ENCODE data around the gene VPS50. TPM values are rescaled to one million over a fixed set of nuclear protein-coding genes. Genes with fewer than 3 reads are reported as not detected.
A peak's percentile ranks its signal among the peaks of the same experiment; 100 is the strongest.
"Not testable (repeated sequence)": the region's sequence is repeated elsewhere in the genome, so short reads cannot be mapped to it uniquely, and the experiment has no call there.

VPS50 gene
- total RNA-seq, 1 experiment from 2014 or later, result 20.8 TPM

- peaks cover 9% of the 10 kb centered on the region for H3K4me1 ChIP-seq (replicated peaks)
- no peaks in the 10 kb centered on the region for H3K27me3 ChIP-seq (replicated peaks)
- H3K36me3 ChIP-seq, result peaks cover 5% of the 10 kb centered on the region; the same call in 1 of the 2 replicates
- no peak overlapping the region for H3K27ac ChIP-seq
- no peak overlapping the region for H3K4me3 ChIP-seq
- DNase-seq (ENCODE audit: low read depth in 1 of 2, low spot score in 2 of 2), result no peak
- no peaks in the 10 kb centered on the region for H3K9me3 ChIP-seq (replicated peaks)
Observed at GRCh38 chr7:93320887-93321286, 88.7 kb downstream of the VPS50 start.

DNA sequence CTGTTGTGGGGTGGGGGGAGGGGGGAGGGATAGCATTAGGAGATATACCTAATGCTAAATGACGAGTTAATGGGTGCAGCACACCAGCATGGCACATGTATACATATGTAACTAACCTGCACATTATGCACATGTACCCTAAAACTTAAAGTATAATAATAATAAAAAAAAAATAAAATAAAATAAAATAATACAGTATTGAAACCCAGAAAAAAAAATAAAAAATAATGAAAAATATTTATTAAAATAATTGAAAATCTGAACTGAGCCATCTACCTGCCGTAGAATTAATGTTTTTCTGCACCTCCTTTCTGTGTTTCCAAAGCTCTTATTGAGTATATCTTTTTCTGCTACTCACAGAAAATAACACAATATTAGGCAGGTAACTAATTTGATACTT is 94.1 kb downstream of the VPS50 start:
- not testable (repeated sequence) for H3K27me3 ChIP-seq (replicated peaks); DNase-seq (ENCODE audit: low read depth in 1 of 2, low spot score in 2 of 2)
- peak overlapping the region; percentile 72 for H3K27ac ChIP-seq

GRCh38 chr7:93327006-93327633 is 95.0 kb downstream of the VPS50 start:
- peak; percentile 45 to 74 for DNase-seq (ENCODE audit: low read depth in 1 of 2, low spot score in 2 of 2)
- Histone ChIP-seq H3K27me3 (replicated peaks) (no peaks in the 10 kb centered on the region), H3K9me3 (replicated peaks) (no peaks in the 10 kb centered on the region), H3K4me1 (replicated peaks) (peaks cover 24% of the 10 kb centered on the region), H3K27ac (peak overlapping the region; percentile 72), H3K4me3 (no peak overlapping the region), H3K36me3 (0 out of 2 replicates have a peak, but pooled peaks cover 4% of the 10 kb centered on the region)

More for the DNA sequence above, 94.1 kb downstream of the VPS50 start:
- peaks cover 24% of the 10 kb centered on the region for H3K4me1 ChIP-seq (replicated peaks)
- H3K9me3 ChIP-seq (replicated peaks); H3K4me3 ChIP-seq; H3K36me3 ChIP-seq: not testable (repeated sequence)

GRCh38 chr7:93331706-93332105 is 99.5 kb downstream of the VPS50 start:
- Histone ChIP-seq H3K9me3 (replicated peaks) (no peaks in the 10 kb centered on the region), H3K36me3 (0 out of 2 replicates have a peak, but pooled peaks cover 4% of the 10 kb centered on the region), H3K4me1 (replicated peaks) (peaks cover 27% of the 10 kb centered on the region), H3K4me3 (no peak overlapping the region), H3K27me3 (replicated peaks) (no peaks in the 10 kb centered on the region), H3K27ac (no peak overlapping the region)
- DNase-seq (ENCODE audit: low read depth in 1 of 2, low spot score in 2 of 2), result no peak

- Histone ChIP-seq H3K27ac (no peak overlapping the region), H3K4me3 (no peak overlapping the region), H3K36me3 (0 out of 2 replicates have a peak, but pooled peaks cover 4% of the 10 kb centered on the region), H3K27me3 (replicated peaks) (no peaks in the 10 kb centered on the region), H3K9me3 (replicated peaks) (no peaks in the 10 kb centered on the region), H3K4me1 (replicated peaks) (peaks cover 27% of the 10 kb centered on the region)
- DNase-seq (ENCODE audit: low read depth in 1 of 2, low spot score in 2 of 2), result no peak
Observed at GRCh38 chr7:93332172-93332571, 100.0 kb downstream of the VPS50 start.

DNA sequence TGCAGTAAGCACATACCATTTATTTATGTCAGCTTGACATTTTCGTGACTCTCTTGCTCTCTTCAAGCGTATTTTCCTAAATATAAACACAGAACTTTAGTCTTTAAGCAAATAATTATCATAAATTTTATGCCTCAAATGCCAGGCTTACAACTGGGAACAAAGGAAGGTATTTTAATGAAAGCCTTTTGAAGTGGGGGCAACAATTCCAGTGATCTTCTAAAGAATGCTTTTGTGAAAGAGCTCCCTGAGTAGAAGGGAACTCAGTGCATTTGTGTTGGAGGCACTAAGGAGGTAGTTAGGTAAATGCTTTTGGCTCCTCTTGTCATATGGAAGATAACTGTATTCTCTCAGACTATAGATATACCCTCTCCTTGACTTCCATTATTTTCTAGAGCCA is 104.9 kb downstream of the VPS50 start:
- Histone ChIP-seq H3K4me1 (replicated peaks) (peaks cover 37% of the 10 kb centered on the region), H3K9me3 (replicated peaks) (no peaks in the 10 kb centered on the region), H3K36me3 (0 out of 2 replicates have a peak, but pooled peaks cover 2% of the 10 kb centered on the region), H3K4me3 (no peak overlapping the region), H3K27ac (no peak overlapping the region), H3K27me3 (replicated peaks) (no peaks in the 10 kb centered on the region)
- DNase-seq (ENCODE audit: low read depth in 1 of 2, low spot score in 2 of 2), result peak in 1 of 2 experiments; percentile 11

GRCh38 chr7:93342178-93342577 is 110.0 kb downstream of the VPS50 start:
- H3K36me3 ChIP-seq; DNase-seq (ENCODE audit: low read depth in 1 of 2, low spot score in 2 of 2); H3K9me3 ChIP-seq (replicated peaks); H3K4me3 ChIP-seq; H3K27ac ChIP-seq; H3K27me3 ChIP-seq (replicated peaks): not testable (repeated sequence)
- peaks cover 27% of the 10 kb centered on the region for H3K4me1 ChIP-seq (replicated peaks)

DNA sequence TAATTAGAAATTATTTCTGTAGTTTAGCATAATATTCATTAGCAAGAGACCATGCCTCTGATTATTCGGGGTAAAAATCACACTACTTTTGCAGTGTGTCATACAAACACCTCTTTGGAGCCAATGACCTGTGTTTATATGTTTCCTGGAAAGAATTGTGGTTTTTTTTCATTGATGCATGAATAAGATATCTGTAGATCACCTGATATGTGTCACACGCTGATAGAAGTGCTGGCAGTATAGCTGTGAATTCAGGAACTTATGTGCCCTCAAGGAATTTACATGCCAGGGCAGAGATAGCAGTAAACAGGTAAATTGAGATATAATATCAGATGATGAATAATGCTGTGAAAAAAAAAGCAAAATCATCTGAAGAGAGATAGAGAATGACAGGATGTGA is 118.2 kb downstream of the VPS50 start:
- no peaks in the 10 kb centered on the region for H3K9me3 ChIP-seq (replicated peaks)
- H3K4me1 ChIP-seq (replicated peaks), result no peaks in the 10 kb centered on the region
- H3K4me3 ChIP-seq, result no peak overlapping the region
- H3K27ac ChIP-seq, result no peak overlapping the region
- DNase-seq (ENCODE audit: low read depth in 1 of 2, low spot score in 2 of 2), result no peak
- H3K27me3 ChIP-seq (replicated peaks), result no peaks in the 10 kb centered on the region
- H3K36me3 ChIP-seq, result no peaks in the 10 kb centered on the region

DNA sequence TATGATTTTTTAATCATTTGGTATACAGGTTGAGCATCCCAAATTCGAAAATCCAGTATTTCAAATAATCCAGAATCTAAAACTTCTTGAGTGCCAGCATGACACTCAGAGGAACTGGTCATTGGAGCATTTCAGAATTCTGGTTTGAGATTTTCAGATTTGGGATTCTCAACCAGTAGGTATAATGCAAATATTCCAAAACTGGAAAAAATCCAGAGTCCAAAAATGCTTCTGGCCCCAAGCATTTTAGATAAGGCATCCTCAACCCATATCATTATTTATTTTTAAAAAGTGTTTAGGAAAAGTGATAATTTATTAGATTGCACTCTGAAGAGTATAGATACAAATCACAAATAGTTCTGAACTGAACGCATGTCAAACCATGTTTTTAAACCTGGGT is 120.7 kb downstream of the VPS50 start:
- no peaks in the 10 kb centered on the region for H3K4me1 ChIP-seq (replicated peaks)
- no peak for DNase-seq (ENCODE audit: low read depth in 1 of 2, low spot score in 2 of 2)
- H3K27ac ChIP-seq, result no peak overlapping the region
- H3K27me3 ChIP-seq (replicated peaks), result no peaks in the 10 kb centered on the region
- H3K36me3 ChIP-seq, result no peaks in the 10 kb centered on the region
- no peak overlapping the region for H3K4me3 ChIP-seq
- no peaks in the 10 kb centered on the region for H3K9me3 ChIP-seq (replicated peaks)

- no peak for DNase-seq (ENCODE audit: low read depth in 1 of 2, low spot score in 2 of 2)
Observed at GRCh38 chr7:93354815-93355214, 122.6 kb downstream of the VPS50 start.

DNA sequence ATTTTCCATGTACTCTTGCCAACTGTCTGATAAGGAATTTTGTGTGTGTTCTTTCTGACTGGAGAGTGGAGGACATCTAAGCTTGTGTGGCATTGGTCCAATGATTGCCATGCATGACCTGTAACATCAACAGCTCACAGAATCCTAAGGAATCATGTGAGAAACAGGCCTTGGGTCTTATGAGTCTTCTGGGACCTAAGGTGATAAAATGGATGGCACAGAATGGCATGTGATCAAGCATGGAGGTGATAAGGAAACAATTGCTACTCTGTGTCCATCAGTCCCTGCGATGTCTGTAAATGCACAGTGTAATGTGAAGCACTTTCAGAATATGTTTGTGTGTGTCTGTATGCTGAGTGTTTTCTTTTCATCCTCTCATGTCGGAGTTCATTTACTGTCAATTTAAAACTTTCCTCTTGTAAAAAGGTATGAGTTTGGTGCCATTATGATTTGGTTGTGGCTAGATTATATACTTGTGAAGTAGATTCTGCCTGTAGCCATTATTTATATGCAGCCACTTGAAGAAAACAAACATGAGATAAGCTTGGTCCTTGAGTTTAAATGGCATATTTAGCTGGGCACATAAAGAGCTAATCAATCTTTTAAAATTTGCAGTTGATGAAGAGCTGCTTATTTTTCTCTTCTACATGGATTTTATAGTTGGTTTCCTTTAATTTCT is 127.5 kb downstream of the VPS50 start:
- Histone ChIP-seq H3K27ac (no peak overlapping the region), H3K4me1 (replicated peaks) (no peaks in the 10 kb centered on the region), H3K4me3 (no peak overlapping the region), H3K9me3 (replicated peaks) (no peaks in the 10 kb centered on the region), H3K36me3 (no peaks in the 10 kb centered on the region), H3K27me3 (replicated peaks) (no peaks in the 10 kb centered on the region)
- DNase-seq (ENCODE audit: low read depth in 1 of 2, low spot score in 2 of 2), result no peak

More at GRCh38 chr7:93354815-93355214, 122.6 kb downstream of the VPS50 start:
- no peaks in the 10 kb centered on the region for H3K27me3 ChIP-seq (replicated peaks)
- no peak overlapping the region for H3K4me3 ChIP-seq
- H3K36me3 ChIP-seq, result no peaks in the 10 kb centered on the region
- H3K27ac ChIP-seq, result no peak overlapping the region
- H3K4me1 ChIP-seq (replicated peaks), result no peaks in the 10 kb centered on the region
- no peaks in the 10 kb centered on the region for H3K9me3 ChIP-seq (replicated peaks)

- no peak for DNase-seq (ENCODE audit: low read depth in 1 of 2, low spot score in 2 of 2)
- H3K4me3 ChIP-seq, result no peak overlapping the region
- no peak overlapping the region for H3K27ac ChIP-seq
- H3K27me3 ChIP-seq (replicated peaks), result no peaks in the 10 kb centered on the region
- H3K9me3 ChIP-seq (replicated peaks), result no peaks in the 10 kb centered on the region
- no peaks in the 10 kb centered on the region for H3K36me3 ChIP-seq
- no peaks in the 10 kb centered on the region for H3K4me1 ChIP-seq (replicated peaks)
Observed at GRCh38 chr7:93361853-93362252, 129.7 kb downstream of the VPS50 start.

- H3K9me3 ChIP-seq (replicated peaks), result no peaks in the 10 kb centered on the region
- DNase-seq (ENCODE audit: low read depth in 1 of 2, low spot score in 2 of 2), result no peak
- no peaks in the 10 kb centered on the region for H3K4me1 ChIP-seq (replicated peaks)
- no peak overlapping the region for H3K4me3 ChIP-seq
- H3K27ac ChIP-seq, result no peak overlapping the region
- H3K27me3 ChIP-seq (replicated peaks), result no peaks in the 10 kb centered on the region
- no peaks in the 10 kb centered on the region for H3K36me3 ChIP-seq
Observed at GRCh38 chr7:93364806-93365205, 132.6 kb downstream of the VPS50 start.

DNA sequence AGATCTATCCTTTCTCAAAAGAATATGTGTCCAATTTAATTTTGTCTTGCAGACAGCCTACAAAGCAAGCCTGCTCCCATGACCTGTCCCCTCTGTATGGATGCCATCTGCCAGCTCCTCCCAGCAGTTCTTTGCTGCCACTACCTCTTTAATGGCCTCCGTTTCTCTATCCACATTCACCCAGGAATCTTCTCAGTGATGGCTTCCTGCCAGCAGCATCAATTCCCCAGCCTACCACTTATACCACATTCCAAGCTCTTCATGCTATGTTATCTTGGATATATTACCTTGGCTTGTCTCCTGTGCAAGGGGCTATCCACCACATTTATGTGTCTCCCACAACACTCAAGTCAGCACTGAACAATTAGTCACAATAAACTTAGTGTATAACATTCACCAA is 133.2 kb downstream of the VPS50 start:
- H3K27me3 ChIP-seq (replicated peaks), result no peaks in the 10 kb centered on the region
- no peak overlapping the region for H3K27ac ChIP-seq
- no peaks in the 10 kb centered on the region for H3K9me3 ChIP-seq (replicated peaks)
- no peaks in the 10 kb centered on the region for H3K36me3 ChIP-seq
- no peaks in the 10 kb centered on the region for H3K4me1 ChIP-seq (replicated peaks)
- H3K4me3 ChIP-seq, result no peak overlapping the region
- DNase-seq (ENCODE audit: low read depth in 1 of 2, low spot score in 2 of 2), result no peak

All from SJSA1 (cell line).